Stimulated activated CD8-positive, alpha-beta memory T cell treated with anti-CD3 and anti-CD28 coated beads, Interleukin-15, amount 100 ng/mL, for 1 hour (primary cell): ENCODE results near the gene ST3GAL4.
A peak's percentile ranks its signal among the peaks of the same experiment; 100 is the strongest.
"Not testable (repeated sequence)": the region's sequence is repeated elsewhere in the genome, so short reads cannot be mapped to it uniquely, and the experiment has no call there.

Experiments used
- DNase-seq: peaks from one replicate; pipeline ENCODE4 v3.0.0-alpha.2; 2020; ENCODE audit warnings: low read depth

Gene ST3GAL4

DNA sequence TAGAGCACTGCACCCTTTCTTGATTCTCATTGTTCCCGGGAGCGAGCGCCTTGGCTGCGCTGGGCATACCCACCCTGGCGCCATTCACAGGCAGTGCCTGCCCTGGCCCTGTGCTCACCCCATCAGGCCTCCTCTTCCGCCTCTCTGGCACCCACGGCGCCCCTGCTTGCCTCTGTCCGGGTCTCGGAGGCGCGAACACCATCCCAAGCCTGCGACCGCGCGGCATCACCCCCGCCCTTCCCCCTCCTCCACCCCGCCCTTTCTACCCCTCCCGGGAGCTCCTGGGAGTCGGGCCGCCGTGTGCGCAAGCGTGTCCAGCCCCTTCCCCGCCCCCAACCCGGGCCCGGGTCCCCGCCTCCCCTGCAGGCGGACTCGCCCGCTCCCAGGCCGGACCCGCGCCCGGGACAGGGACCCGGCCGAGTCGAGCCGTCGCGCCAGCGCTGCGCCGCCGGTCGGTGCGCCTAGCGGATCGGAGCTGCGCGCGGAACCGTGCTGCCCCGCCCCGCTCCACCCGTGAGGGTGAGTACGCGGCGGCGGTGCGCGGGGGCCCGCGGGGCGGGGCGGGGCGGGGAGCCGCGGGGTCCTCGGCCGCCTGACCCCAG is at the start of gene ST3GAL4:
Gene ST3GAL4, plus strand, starts transcription at position 363 of the 602 bp plus-strand sequence. CDS start 50,470 bp downstream, outside the sequence.
- peak; percentile 25 for DNase-seq

DNA sequence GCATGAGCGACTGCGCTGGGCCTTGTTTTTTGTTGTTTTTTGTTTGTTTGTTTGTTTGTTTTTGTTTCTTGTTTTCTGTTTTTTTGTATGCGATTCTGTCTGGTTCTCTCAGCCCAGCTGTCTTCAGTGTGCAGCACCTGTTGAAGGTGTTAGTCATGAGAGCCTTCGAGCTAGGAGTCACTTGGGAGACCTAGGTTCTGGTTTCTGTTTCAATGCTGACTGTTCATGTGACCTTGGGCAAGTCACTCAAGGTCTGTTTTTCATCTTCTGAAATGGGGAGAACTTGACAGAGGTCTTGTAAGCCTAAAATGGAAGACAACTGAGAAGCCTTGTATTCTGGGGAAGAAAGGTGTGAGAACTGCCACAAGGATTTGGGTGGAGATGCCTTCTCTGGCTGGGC is 49.8 kb upstream of the ST3GAL4 start:
- DNase-seq: no peak

GRCh38 chr11:126307706-126308105 is 47.8 kb upstream of the ST3GAL4 start:
- no peak for DNase-seq

GRCh38 chr11:126308271-126308671 is 47.2 kb upstream of the ST3GAL4 start:
- no peak for DNase-seq

DNA sequence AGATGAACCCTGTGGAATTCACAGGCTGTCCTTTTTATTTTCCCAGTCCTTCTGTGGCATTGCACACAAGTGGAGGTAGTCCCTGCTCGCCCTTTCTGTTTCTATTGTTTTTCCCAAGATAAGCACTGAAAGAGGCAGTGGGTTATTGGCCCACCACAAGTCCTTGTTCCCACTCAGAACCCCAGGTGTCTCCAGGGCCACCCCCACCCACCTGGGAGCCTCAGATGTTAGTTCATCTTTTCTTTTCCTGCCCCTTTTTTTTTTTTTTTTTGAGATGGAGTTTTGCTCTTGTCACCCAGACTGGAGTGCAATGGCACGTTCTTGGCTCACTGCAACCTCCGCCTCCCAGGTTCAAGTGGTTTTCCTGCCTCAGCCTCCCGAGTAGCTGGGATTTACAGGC is 46.7 kb upstream of the ST3GAL4 start:
- not testable (repeated sequence) for DNase-seq

DNA sequence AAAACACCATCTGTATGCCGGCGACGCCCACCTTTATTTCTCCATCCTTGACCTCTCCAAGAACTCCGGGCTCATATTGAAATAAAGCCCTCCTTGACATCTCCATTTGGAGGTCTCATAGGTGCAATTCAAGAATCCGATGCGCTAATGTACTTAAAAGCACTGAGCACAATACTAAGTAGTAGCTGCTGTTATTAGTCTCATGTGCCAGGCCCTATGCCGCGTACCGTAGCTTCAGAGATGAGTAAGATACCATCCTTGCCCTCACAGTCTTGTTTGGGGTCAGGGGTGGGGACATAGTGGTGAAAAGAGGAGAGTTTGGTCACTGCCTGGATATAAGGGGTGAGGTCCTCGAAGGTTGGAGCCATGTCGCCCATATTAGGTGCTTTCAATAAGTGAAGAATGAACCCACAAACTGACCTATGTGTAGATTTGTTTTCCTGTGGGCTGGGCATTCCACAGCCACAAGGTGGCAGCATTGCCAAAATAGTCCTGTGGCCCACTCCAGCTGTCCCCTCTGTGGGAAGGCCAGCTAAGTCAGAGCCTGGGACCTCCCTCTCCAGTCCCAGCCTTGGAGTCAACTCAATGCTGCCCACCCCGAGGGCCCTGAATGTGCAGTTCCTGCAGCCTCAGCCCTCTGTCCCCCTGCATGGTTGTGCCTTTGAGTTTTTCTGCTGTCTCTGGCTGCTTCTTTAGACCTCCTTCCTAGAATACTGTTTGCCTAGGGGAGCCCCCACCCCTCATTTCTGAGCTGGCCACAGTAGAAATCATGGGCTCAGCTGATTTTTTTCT is 45.1 kb upstream of the ST3GAL4 start:
- peak; percentile 32 for DNase-seq

- DNase-seq: no peak
Observed at GRCh38 chr11:126310992-126311310, 44.5 kb upstream of the ST3GAL4 start.

DNA sequence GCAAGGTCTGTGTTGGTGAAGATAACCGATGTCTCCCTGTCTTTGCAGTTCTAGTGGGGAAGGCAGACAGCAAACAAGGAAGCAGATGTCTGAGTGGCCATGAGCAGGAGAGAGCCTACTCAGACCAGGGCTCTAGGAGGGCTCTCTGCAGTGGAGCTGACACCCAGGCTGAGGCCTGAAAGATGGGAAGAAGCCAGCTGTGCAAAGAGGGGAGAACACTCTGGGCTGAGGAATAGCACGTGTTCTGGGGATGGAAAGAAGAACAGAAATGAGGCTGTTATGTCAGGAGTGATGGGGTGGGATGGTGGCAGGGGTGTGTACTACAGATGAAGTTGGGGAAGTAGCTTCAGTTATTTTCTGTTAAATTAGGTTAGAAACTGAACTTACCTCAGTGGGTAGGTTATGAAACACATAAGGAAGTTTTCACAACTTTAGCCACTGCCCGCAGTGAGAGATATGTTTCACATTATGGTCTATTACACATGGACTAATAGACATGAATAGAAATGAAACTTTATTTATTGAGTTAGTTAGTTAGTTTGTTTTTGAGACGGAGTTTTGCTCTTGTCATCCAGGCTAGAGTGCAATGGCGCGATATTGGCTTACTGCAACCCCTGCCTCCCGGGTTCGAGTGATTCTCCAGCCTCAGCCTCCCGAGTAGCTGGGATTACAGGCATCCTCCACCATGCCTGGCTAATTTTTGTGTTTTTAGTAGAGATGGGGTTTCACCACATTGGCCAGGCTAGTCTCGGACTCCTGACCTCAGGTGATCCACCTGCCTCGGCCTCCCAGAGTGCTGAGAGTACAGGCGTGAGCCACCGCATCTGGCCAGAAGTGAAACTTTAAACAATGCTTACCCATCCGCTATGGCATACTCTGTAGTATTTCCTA is 43.8 kb upstream of the ST3GAL4 start:
- no peak for DNase-seq

- no peak for DNase-seq
Observed at GRCh38 chr11:126312961-126313360, 42.5 kb upstream of the ST3GAL4 start.

- DNase-seq: no peak
Observed at GRCh38 chr11:126313826-126314225, 41.7 kb upstream of the ST3GAL4 start.

GRCh38 chr11:126317432-126317755 is 38.1 kb upstream of the ST3GAL4 start:
- no peak for DNase-seq

GRCh38 chr11:126317756-126318573 is 37.5 kb upstream of the ST3GAL4 start:
- no peak for DNase-seq

- DNase-seq: no peak
Observed at GRCh38 chr11:126318574-126319373, 36.7 kb upstream of the ST3GAL4 start.

- no peak for DNase-seq
Observed at GRCh38 chr11:126319374-126319740, 36.1 kb upstream of the ST3GAL4 start.

DNA sequence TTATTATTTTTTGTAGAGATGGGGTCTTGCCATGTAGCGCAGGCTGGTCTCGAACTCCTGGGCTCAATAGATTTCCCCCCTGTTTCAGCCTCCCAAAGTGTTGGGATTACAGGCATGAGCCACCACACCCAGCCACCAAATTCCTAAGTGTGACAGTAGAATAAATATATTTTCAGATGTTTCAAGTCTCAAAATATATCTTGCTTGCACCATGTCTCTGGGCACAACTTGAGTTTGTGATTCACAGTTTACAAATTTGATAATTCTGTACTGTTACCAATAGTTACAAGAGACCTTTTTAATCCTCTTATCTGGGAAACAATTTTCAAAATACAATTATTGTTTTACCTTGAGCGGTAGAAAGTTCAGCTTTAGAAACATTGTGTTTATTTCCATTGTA is 32.5 kb upstream of the ST3GAL4 start:
- DNase-seq: no peak

GRCh38 chr11:126327281-126328000 is 28.0 kb upstream of the ST3GAL4 start:
- no peak for DNase-seq

GRCh38 chr11:126328001-126328390 is 27.5 kb upstream of the ST3GAL4 start:
- no peak for DNase-seq

DNA sequence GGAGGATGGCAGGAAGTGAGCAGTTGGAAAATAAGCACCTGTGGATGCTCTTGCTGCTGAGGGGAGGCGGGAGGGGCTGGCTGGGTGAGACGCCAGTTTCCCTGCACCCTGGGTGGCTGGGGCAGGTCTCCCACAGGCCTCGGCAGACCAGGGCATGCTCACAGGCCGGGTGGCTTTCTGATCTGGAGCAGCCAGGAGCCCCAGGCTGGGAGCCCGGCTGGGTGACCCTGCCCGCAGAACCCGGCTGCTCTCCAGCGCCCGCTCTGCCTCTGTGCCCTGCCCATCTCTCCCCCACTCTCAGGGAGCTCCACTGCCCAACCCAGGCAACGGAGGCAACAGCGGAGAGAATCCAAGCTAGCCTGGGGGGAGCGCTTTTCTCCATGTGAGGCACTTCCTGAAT is 27.0 kb upstream of the ST3GAL4 start:
- DNase-seq: no peak

GRCh38 chr11:126328938-126329643 is 26.4 kb upstream of the ST3GAL4 start:
- no peak for DNase-seq

- DNase-seq: no peak
Observed at GRCh38 chr11:126329644-126330211, 25.8 kb upstream of the ST3GAL4 start.
